SK-N-SH treated with all-trans-retinoic acid at 6 μM for 48 hours (cell line): ENCODE measurements around the gene KCNAB3.
A peak's percentile ranks its signal among the peaks of the same experiment; 100 is the strongest.

Experiments
- ARNTL ChIP-seq: fragments of 450-650 bp; formaldehyde crosslinking; IDR thresholded peaks from 2 replicates; pipeline ENCODE4 v1.5.0; 2020; ENCODE audit warnings: low read depth, mild to moderate bottlenecking, moderate library complexity, borderline replicate concordance
- BACH2 ChIP-seq: fragments of 250-450 bp; sonication (Bioruptor Pico); IDR thresholded peaks from 2 replicates; pipeline ENCODE4 v1.9.0; 2021; ENCODE audit warnings: mild to moderate bottlenecking, borderline replicate concordance
- CREB5 ChIP-seq: fragments of 250-450 bp; sonication (Bioruptor Pico); IDR thresholded peaks from 2 replicates; pipeline ENCODE4 v1.5.1; 2020; ENCODE audit warnings: low read depth, mild to moderate bottlenecking, moderate library complexity
- ESRRG ChIP-seq: fragments of 250-450 bp; sonication (Bioruptor Pico); IDR thresholded peaks from 2 replicates; pipeline ENCODE4 v1.6.1; 2021; ENCODE audit warnings: mild to moderate bottlenecking
- GLIS3 ChIP-seq: fragments of 250-450 bp; sonication (Bioruptor Pico); IDR thresholded peaks from 2 replicates; pipeline ENCODE4 v1.5.0; 2020; ENCODE audit warnings: mild to moderate bottlenecking, moderate library complexity
- PATZ1 ChIP-seq: fragments of 250-450 bp; sonication (Bioruptor Pico); IDR thresholded peaks from 2 replicates; pipeline ENCODE4 v1.8.0; 2020; ENCODE audit warnings: mild to moderate bottlenecking, moderate library complexity, borderline replicate concordance
- PPARA ChIP-seq: fragments of 250-450 bp; sonication (Bioruptor Pico); IDR thresholded peaks from 2 replicates; pipeline ENCODE4 v1.5.0; 2020; ENCODE audit warnings: mild to moderate bottlenecking, borderline replicate concordance
- RARB ChIP-seq: fragments of 250-450 bp; sonication (Bioruptor Pico); IDR thresholded peaks from 2 replicates; pipeline ENCODE4 v1.8.0; 2021; ENCODE audit warnings: mild to moderate bottlenecking, moderate library complexity
- TCF4 ChIP-seq: fragments of 250-450 bp; sonication (Bioruptor Pico); IDR thresholded peaks from 2 replicates; pipeline ENCODE4 v1.8.0; 2021; ENCODE audit warnings: mild to moderate bottlenecking, moderate library complexity, borderline replicate concordance
- ZC3H10 ChIP-seq: fragments of 250-450 bp; sonication (Bioruptor Pico); IDR thresholded peaks from 2 replicates; pipeline ENCODE4 v1.5.1; 2021; ENCODE audit warnings: mild to moderate bottlenecking, moderate library complexity
- ZFP3 ChIP-seq: fragments of 250-450 bp; sonication (Bioruptor Pico); IDR thresholded peaks from 2 replicates; pipeline ENCODE4 v1.5.0; 2020; ENCODE audit warnings: mild to moderate bottlenecking, moderate library complexity
- ZFP30 ChIP-seq: fragments of 450-650 bp; formaldehyde crosslinking; IDR thresholded peaks from 2 replicates; pipeline ENCODE4 v1.5.0; 2022; ENCODE audit warnings: mild to moderate bottlenecking, moderate library complexity
- ZNF70 ChIP-seq: fragments of 450-650 bp; formaldehyde crosslinking; IDR thresholded peaks from 2 replicates; pipeline ENCODE4 v1.5.0; 2020; ENCODE audit warnings: mild to moderate bottlenecking, moderate library complexity
- ZNF8 ChIP-seq: fragments of 450-650 bp; formaldehyde crosslinking; IDR thresholded peaks from 2 replicates; pipeline ENCODE4 v1.5.0; 2020; ENCODE audit warnings: mild to moderate bottlenecking, moderate library complexity

- no peak for TF ChIP-seq ZC3H10
- no peak for TF ChIP-seq ZNF8 (CRISPR knock-in tag)
- no peak for TF ChIP-seq CREB5 (CRISPR knock-in tag)
- no peak for TF ChIP-seq ARNTL (CRISPR knock-in tag)
- no peak for TF ChIP-seq RARB (CRISPR knock-in tag)
- no peak for TF ChIP-seq ZFP3 (CRISPR knock-in tag)
- no peak for TF ChIP-seq BACH2 (CRISPR knock-in tag)
- peak; percentile 100 for TF ChIP-seq PATZ1 (CRISPR knock-in tag)
- no peak for TF ChIP-seq ZFP30 (CRISPR knock-in tag)
- TF ChIP-seq PPARA (CRISPR knock-in tag), result no peak
- no peak for TF ChIP-seq TCF4 (CRISPR knock-in tag)
- TF ChIP-seq GLIS3 (CRISPR knock-in tag), result no peak
- no peak for TF ChIP-seq ZNF70
- no peak for TF ChIP-seq ESRRG (CRISPR knock-in tag)
Measured at GRCh38 chr17:7883781-7884386, 45.8 kb downstream of the KCNAB3 start.
